Fibroblast of villous mesenchyme (primary cell): Measurements from ENCODE around the gene PAK6. TPM values are rescaled to one million over a fixed set of nuclear protein-coding genes. Genes with fewer than 3 reads are reported as not detected.

Experiments
- DNase-seq: peaks from one replicate; pipeline ENCODE4 v3.0.0-alpha.2; 2010; ENCODE audit warnings: low read depth
- H3K4me3 ChIP-seq: 2 replicates; pipeline ENCODE4 v1.5.1; 2011; ENCODE audit warnings: low read depth, mild to moderate bottlenecking, low read length
- total RNA-seq: library from RNA; depleted of rRNA; stranded (reverse); fragments of >200 nt; gene quantifications from 2 replicates; pipeline ENCODE4 v1.2.3, GENCODE V29; 2012
- TF ChIP-seq, protein P1 (sequence below): IDR thresholded peaks from 2 replicates; pipeline ENCODE4 v1.5.1; 2012; ENCODE audit warnings: low read depth, mild to moderate bottlenecking, low read length; ENCODE audit not compliant: insufficient read depth

The PAK6 gene
- total RNA-seq, 1 donor, result under 0.01 TPM

DNA sequence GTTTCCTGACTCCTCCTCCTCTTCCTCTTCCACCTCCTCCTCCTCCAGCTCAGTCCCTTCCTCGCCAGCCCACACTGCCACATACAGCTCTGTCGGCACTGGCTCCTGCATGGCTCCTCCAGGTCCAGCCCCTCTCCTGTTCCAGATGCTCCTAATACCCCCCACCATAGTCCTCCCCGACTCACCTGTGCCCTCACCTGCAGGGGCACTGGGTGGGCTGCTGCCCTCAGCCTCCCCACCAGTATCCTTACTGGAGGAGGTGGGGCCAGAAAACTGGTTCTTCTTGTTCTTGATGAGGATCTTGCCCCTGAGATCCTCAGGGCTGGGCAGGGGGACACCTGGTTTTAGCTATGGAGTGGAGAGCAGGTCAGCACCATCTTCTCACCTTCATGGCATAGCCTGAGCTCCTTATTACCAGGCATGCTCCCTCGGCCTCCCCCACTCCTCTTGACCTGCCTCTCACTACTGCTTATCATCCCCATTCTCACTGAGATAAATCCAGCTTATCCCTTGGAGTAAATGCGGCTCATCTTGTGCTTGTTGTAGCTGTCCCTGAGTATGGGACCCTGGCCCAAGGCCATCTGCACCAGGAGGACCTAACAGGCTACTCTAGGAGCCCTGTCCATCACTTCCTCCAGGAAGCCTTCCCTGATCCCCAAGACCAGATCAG lies 57.8 kb downstream of the PAK6 start:
- no peak for DNase-seq
- TF ChIP-seq, protein P1, sequence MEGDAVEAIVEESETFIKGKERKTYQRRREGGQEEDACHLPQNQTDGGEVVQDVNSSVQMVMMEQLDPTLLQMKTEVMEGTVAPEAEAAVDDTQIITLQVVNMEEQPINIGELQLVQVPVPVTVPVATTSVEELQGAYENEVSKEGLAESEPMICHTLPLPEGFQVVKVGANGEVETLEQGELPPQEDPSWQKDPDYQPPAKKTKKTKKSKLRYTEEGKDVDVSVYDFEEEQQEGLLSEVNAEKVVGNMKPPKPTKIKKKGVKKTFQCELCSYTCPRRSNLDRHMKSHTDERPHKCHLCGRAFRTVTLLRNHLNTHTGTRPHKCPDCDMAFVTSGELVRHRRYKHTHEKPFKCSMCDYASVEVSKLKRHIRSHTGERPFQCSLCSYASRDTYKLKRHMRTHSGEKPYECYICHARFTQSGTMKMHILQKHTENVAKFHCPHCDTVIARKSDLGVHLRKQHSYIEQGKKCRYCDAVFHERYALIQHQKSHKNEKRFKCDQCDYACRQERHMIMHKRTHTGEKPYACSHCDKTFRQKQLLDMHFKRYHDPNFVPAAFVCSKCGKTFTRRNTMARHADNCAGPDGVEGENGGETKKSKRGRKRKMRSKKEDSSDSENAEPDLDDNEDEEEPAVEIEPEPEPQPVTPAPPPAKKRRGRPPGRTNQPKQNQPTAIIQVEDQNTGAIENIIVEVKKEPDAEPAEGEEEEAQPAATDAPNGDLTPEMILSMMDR, result no peak
- H3K4me3 ChIP-seq, result no peak overlapping the region

DNA sequence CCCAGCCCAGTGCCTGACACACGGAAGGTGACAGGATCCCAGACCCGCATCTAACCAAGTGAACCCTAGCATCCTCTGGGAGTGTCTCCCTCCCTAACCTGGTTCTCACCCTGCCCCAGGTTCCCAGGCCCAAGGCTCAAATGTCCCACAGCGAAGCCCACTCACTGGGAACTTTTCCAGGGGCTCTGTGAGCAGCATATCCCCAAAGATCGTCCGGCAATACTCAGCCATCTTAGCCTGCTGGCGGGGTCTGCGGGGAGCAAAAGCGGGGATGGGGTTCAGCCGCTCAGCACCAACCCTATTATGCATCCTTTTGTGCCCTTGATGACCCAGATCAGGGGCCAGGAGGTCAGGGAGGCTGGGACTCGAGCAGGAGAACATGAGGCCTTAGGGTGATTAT lies 58.5 kb downstream of the PAK6 start:
- H3K4me3 ChIP-seq, result no peak overlapping the region
- TF ChIP-seq, protein P1, result no peak
- no peak for DNase-seq

DNA sequence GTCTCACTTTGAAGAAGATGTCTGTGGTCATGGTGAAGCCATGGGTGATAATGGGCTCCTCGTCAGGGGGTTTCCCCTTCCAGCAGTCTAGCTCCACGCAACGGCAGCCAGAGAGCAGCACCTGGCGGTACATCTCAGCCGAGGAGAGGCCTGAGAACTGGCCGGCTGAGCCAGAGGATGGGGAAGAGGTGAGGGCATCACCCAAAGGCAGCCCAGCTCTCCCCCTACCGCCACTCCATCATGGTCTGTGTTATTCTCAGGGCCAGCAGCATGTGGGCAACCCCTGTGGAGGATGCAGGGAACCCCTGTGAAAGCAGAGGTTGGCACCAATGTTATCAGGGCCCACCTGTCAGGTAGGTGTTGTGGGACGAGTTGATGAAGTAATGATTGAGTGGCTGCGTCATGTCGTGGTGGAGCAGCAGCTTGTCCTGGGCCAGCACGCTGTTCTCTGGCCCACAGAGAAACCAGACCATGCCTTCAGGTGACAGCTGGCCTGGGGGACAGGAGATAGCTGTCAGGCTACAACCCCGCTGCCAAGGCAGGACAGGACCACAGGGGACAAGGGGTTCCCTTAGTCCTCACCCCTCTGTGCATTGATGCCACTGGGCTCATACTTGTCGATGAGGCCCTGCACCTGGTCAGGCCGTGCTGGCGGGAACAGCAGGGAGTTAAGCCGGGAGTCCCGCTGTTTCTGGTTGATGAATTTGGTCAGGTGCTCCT lies 59.5 kb downstream of the PAK6 start:
- DNase-seq, result no peak
- no peak overlapping the region for H3K4me3 ChIP-seq
- TF ChIP-seq, protein P1, result no peak

DNA sequence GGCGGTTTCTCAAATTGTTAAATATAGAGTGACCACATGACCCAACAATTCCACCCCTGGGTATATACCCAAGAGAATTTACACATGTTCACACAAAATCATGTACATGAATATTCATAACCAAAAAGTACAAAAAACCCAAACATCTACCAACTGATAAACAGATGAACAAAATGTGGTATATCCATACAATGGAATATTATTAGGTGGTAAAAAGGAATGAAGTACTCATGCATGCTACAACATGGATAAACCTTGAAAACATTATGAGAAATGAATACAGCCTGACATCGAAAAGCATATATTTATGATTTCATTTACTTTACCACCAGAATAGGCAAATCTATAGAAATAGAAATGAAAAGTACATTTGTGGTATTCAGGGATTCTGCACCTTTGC lies 61.5 kb downstream of the PAK6 start:
- TF ChIP-seq, protein P1, result no peak
- no peak overlapping the region for H3K4me3 ChIP-seq
- DNase-seq, result no peak

DNA sequence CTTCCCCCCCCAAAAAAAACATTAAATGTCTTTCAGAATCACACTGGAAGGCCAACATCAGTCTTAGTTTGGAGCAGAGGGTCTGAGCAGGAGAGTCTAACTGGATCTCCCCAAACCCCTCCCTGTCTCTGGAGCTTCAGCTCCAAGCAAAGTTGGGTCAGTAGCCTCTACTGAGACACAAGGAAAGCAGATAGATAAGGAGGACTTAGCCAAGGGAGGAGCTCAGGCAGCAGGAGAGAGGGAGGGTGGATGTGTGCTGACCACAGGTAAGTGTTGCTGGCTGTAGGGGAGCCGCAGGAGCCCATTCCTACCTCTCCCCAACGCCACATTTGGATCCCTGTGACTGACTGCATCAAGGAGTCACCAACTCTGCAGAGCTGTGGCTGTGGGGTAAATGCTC lies 61.9 kb downstream of the PAK6 start:
- H3K4me3 ChIP-seq, result no peak overlapping the region
- DNase-seq, result no peak
- TF ChIP-seq, protein P1, result no peak

DNA sequence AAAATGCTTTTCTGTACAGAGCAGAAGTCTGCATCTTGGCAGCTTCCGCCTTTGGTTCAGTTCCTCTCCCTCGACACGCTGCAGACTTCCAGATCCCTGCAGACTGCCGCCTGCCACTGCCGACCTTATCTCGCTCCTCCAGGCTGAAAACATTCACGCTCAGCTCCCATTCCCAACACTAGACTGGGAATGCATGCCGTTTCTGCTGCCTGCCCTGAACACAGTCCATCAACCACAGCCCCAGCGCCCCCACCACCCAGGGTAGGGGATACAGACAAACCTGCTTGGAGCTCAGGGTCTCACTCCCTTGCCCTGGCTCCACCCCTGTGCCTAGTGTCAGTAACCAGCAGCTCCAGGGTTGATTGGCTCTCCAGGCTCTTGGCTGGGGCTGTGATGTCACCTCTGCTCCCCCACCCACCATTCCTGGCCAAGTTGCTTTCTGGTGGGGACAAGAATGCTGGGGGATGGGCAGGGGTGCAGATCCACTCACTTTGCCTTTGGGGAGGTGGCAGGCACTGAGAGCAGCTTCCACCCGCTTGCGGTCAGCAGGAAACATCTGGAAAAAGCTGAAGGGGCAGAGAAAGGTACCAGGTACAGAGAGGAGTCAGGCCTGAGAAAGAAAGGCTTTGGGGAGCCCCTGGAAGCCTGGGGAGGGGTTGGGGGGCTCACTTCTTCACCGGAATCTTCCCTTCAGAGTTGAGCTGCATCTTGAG lies 62.8 kb downstream of the PAK6 start:
- H3K4me3 ChIP-seq, result no peak overlapping the region
- no peak for DNase-seq
- TF ChIP-seq, protein P1, result no peak
